Mucosa of descending colon (tissue), 3 donors: ENCODE results near the gene LCA5. TPM values are rescaled to one million over a fixed set of nuclear protein-coding genes. Genes with fewer than 3 reads are reported as not detected.
"Not testable (repeated sequence)": the region's sequence is repeated elsewhere in the genome, so short reads cannot be mapped to it uniquely, and the experiment has no call there.

Source experiments
- ATAC-seq: fragments of 200-7000 bp; cut with Tn5 transposase; one replicate; pipeline ENCODE4 v1.9.1; 2020; ENCODE audit warnings: mild to moderate bottlenecking, moderate library complexity
- DNase-seq, 3 donors: peaks; one replicate each; pipeline ENCODE4 v3.0.0-alpha.2; 2020
- H3K36me3 ChIP-seq: fragments of 200-600 bp; one replicate; pipeline ENCODE4 v1.8.0; 2021; ENCODE audit warnings: low read depth, mild to moderate bottlenecking
- H3K4me1 ChIP-seq: fragments of 200-600 bp; one replicate; pipeline ENCODE4 v1.8.0; 2021; ENCODE audit warnings: low read depth, mild to moderate bottlenecking
- H3K4me3 ChIP-seq: fragments of 200-600 bp; one replicate; pipeline ENCODE4 v1.8.0; 2021; ENCODE audit warnings: mild to moderate bottlenecking
- H3K9me3 ChIP-seq: fragments of 200-600 bp; one replicate; pipeline ENCODE4 v1.8.0; 2021; ENCODE audit warnings: mild to moderate bottlenecking
- CTCF ChIP-seq: fragments of 200-600 bp; IDR thresholded peaks from one replicate; pipeline ENCODE4 v1.8.0; 2022; ENCODE audit warnings: antibody characterized with exemption, mild to moderate bottlenecking
- intact Hi-C, 2 donors: fragments of 100-400 bp; cut with DNase I in 1 of 2; cut with micrococcal nuclease in 1 of 2; formaldehyde crosslinking; loops; one replicate each; pipeline versions ENCODE4 v1.11.0 to v1.11.1; 2022; cut with DNase I, micrococcal nuclease
- total RNA-seq, 3 donors: library from RNA; stranded (reverse); fragmentation: NEBNext Ultra II Directional in 2 of 3; extraction: Animal tissue kit (Norgen Biotek cat#: 25700) in 2 of 3; gene quantifications; one replicate each; pipeline versions ENCODE4 v1.2.1 to v1.2.4, GENCODE V29; 2021 to 2023
- donor health status: DM: no; HTN: no; CAD: no; lungs with moderate emphysema.
- donor health status: DM: no; HTN: no; CAD: no.
- donor health status: DM: no; HTN: yes; CAD: no.

The LCA5 gene
- total RNA-seq, 3 donors from 2014 or later = 0.43 to 5.5 (median 1.1) TPM

GRCh38 chr6:79453558-79454042, 83.6 kb downstream of the LCA5 start:
- intact Hi-C loops = no loop called here
- no peaks in the 10 kb centered on the region for H3K36me3 ChIP-seq
- ATAC-seq (no peak), DNase-seq (no peak)
- H3K4me1 ChIP-seq = no peaks in the 10 kb centered on the region
- no peaks in the 10 kb centered on the region for H3K9me3 ChIP-seq
- TF ChIP-seq CTCF = no peak
- no peak overlapping the region for H3K4me3 ChIP-seq

GRCh38 chr6:79450984-79451383, 86.2 kb downstream of the LCA5 start:
- no peak for TF ChIP-seq CTCF
- Histone ChIP-seq H3K4me1 (no peaks in the 10 kb centered on the region), H3K9me3 (no peaks in the 10 kb centered on the region), H3K4me3 (no peak overlapping the region), H3K36me3 (no peaks in the 10 kb centered on the region)
- ATAC-seq (no peak), DNase-seq (no peak)
- intact Hi-C loops = no loop called here

- Histone ChIP-seq H3K4me3 (no peak overlapping the region), H3K36me3 (no peaks in the 10 kb centered on the region), H3K9me3 (no peaks in the 10 kb centered on the region), H3K4me1 (no peaks in the 10 kb centered on the region)
- no peak for ATAC-seq
- no peak for TF ChIP-seq CTCF
- DNase-seq = no peak
- intact Hi-C loops = no loop called here
Measured at GRCh38 chr6:79446006-79446405, 91.2 kb downstream of the LCA5 start.

GRCh38 chr6:79443876-79444275, 93.4 kb downstream of the LCA5 start:
- H3K36me3 ChIP-seq, DNase-seq: not testable (repeated sequence)

GRCh38 chr6:79441192-79441591, 96.0 kb downstream of the LCA5 start:
- intact Hi-C loops = no loop called here
- no peak for DNase-seq
- Histone ChIP-seq H3K9me3 (no peaks in the 10 kb centered on the region), H3K4me3 (no peak overlapping the region), H3K4me1 (no peaks in the 10 kb centered on the region), H3K36me3 (no peaks in the 10 kb centered on the region)
- TF ChIP-seq CTCF = no peak
- ATAC-seq = no peak

More at GRCh38 chr6:79443876-79444275, 93.4 kb downstream of the LCA5 start:
- H3K4me1 ChIP-seq, H3K9me3 ChIP-seq, H3K4me3 ChIP-seq, intact Hi-C loops, ATAC-seq: not testable (repeated sequence)

- intact Hi-C loops = no loop called here
- Histone ChIP-seq H3K4me3 (no peak overlapping the region), H3K4me1 (no peaks in the 10 kb centered on the region), H3K9me3 (no peaks in the 10 kb centered on the region), H3K36me3 (no peaks in the 10 kb centered on the region)
- DNase-seq (no peak), ATAC-seq (no peak)
- TF ChIP-seq CTCF = no peak
Measured at GRCh38 chr6:79440598-79440997, 96.6 kb downstream of the LCA5 start.
